Fibroblast of the conjunctiva (primary cell): ENCODE data around the gene ELANE.
"Not testable (repeated sequence)": the region's sequence is repeated elsewhere in the genome, so short reads cannot be mapped to it uniquely, and the experiment has no call there.

Source experiments
- DNase-seq: peaks from one replicate; pipeline ENCODE4 v3.0.0-alpha.2; 2010; ENCODE audit warnings: low read depth

The ELANE gene

DNA sequence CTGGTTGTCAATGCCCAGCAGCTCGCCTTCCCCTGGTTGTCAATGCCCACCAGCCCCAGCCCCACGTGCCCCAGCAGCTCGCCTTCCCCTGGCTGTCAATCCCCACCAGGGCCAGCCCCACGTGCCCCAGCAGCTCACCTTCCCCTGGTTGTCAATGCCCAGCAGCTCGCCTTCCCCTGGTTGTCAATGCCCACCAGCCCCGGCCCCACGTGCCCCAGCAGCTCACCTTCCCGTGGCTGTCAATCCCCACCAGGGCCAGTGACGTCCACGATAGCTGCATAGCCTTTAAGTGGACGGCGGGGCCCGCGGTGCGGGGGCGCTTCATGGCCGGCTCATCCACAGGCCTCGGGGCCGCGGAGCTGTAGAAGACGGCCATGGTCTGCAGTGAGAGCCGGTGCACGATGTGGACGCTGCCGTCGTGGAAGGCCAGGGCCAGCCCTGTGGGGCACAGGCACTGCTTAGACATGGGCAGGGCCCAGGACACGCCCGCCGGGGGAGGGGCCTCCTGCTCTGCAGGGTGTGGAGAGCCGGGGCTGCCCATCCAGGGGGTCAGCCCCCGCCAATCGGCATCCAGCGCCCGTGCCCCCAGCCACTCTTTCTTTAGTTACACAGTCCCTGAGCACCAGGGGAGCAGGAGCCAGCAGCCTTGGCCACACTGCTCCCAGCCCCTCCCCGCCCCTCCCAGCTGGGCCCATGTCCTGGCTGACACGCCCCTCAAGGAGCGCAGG is 27.8 kb downstream of the ELANE start:
- DNase-seq, result no peak

DNA sequence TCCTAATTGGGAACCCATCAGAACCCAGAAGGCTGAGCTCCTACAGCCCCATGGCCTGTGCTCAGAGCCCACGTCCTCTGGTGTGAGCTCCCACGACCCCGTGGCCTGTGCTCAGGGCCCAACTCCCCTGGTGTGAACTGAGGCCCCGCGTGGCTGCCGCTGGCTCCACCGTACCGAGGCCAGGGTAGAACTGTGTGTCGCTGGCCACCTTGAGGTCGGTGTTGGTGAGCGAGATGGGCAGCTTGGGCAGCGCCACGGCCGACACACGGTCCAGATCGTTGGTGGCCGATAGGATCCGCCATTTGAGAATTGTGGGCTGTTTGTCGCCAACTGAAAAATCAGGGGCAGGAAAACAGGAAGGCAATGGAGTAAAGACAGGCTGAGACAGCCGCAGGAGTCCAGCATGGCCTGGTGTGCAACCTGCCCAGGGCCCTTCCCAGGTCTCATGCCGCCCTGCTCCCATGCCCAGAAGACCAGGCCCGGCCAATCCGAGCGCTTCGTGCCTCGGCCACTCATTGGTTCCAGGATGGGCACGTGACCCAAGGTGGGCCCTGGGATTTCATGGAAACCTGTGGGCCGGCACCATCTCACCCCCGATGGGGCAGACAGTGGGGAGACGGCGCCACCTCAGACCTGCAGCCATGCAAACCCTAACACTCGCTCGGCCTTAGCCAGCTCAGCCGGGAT is 29.4 kb downstream of the ELANE start:
- no peak for DNase-seq

DNA sequence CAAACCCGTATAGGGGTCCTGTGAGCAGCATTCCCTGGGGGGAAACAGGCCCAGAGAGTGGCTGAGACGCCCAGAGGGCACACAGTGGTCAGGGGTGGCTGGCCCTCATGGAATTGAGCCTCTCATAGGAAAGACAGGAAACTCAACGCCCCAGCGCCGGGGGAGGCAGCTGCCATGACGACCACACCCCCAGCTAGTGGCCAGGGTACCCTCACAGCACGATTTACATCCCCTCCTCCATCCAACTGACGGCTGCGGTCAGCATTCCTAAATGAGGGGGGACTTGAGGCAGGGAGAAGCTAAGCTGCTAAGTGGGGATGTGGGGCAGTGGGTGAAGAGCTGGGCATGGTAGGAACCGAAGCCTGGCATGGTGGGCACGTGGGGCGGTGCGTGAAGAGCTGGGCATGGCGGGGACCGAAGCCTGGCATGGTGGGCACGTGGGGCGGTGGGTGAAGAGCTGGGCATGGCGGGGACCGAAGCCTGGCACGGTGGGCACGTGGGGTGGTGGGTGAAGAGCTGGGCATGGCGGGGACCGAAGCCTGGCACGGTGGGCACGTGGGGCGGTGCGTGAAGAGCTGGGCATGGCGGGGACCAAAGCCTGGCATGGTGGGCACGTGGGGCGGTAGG is 30.9 kb downstream of the ELANE start:
- DNase-seq, result no peak

DNA sequence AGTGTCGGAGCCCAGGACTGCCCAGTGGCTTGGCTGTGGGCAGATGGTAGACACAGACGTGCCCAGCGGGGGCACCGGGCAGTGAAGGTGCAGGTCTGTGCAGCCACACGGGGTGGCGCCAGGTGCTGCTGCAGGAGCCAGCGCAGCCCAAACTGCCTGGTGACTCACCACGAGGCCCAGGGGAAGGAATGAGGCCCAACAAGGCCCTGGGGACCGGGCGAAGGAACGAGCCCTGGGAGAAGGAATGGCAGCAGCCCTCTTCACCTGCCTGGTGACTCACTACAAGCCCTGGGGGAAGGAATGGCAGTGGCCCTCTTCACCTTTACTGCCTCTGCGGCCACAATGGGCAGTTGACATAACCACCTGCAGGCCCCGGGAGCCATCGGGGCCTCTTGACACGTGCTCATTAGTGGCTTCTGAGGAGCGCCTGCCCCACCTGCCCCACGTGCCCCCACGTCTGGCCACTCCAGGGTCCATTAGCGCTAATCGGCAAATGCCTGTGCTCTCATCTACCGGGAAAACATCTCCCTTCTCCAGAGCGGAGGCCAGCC is 31.6 kb downstream of the ELANE start:
- no peak for DNase-seq

DNA sequence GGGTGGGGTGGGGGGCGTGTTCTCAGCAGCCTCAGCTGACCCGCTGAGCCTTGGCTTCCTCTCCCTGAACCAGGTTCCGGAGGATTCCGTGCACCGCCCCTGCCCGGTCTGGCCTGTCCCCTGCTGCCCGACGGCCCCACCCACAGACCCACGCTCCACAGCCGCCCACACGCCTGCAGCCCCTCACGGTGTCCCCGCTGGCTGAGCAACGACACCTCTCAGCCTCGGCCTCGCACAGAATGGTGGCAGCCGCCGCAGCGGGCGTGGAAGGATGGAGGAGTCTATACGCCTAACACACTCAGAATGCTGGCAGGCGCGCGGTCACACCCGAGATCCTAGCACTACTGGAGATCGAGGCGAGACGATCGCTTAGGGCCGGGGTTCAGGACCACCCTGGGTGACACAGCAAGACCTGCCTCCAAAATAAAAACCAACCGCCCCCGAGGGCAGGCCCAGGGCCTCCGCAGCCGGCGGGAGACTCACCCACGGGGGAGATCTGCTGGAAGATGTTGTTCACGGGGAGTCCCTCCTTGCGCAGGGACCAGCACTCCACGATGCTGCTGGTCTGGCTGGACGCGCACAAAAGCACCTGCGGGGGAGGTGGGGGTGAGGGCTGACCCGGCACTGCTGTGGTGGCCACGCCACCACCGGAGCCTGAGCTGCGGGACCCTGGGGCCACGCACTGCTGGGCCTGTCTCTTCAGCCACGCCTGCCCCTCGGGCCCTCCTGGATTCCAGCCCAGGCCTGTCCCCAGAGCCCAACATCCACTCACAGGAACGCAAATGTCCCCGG is 32.5 kb downstream of the ELANE start:
- DNase-seq, result no peak

DNA sequence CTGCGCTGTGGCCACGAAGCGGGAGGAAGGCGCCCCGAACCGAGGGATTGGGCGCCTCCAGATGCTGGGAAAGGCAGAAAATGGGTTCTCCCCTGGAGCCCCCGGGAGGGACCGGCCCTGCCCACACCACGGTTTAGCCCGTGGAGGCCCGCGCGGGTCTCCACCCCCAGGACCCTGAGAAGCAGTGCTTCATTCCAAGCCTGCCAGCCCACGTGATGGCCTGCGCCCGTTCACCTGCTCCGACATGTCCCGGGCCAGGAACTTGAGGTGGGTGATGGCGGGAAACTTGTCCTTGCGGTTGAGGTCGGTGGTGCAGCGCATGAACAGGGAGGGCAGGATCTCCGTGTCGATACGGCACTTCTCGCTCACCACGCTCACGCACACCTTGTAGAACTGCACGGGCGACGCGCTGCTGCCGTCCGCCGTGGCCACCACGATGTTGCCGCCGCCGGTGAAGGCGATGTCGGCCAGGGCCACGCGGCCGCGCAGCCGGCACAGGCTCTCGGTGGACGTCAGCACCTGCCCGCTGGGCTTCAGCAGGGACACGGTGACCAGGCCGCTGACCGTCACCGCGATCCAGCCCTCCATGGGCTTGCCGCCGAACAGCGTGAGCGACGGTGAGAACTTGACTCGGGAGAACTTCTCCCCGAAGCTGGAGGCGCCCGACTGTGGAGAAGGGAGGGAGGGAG is 33.6 kb downstream of the ELANE start:
- no peak for DNase-seq

DNA sequence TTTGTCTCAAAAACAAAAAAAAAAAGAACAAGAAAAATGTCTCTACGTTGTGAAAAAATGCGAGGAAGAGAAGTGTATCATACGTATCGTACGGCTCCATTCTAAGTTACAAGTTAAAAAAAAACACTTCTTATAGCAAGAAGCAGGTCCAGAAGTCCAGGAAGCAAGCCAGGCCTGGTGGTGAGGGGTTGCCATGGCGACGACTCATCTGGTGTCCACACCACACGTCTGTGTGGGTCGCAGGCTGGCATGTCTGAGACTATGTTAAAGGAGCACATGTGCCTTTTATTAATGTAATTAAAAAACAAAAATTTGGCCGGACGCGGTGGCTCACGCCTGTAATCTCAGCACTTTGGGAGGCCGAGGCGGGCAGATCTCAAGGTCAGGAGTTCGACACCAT is 35.0 kb downstream of the ELANE start:
- peak; percentile 80 for DNase-seq

DNA sequence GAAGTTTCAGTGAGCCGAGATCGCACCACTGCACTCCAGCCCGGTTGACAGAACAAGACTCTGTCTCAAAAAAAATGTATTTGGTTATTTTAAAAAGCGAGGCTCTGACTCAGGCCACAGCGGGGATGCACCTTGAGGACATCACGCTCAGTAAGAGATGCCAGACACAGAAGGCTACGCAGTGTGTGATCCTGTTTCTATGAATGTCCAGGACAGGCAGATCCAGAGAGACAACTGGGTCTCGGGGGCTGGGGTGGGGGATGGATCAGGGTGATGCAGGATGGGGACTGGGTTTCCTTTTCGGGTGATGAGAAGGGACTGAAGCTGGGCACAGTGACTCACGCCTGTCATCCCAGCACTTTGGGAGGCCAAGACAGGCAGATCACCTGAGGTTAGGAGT is 35.5 kb downstream of the ELANE start:
- no peak for DNase-seq

DNA sequence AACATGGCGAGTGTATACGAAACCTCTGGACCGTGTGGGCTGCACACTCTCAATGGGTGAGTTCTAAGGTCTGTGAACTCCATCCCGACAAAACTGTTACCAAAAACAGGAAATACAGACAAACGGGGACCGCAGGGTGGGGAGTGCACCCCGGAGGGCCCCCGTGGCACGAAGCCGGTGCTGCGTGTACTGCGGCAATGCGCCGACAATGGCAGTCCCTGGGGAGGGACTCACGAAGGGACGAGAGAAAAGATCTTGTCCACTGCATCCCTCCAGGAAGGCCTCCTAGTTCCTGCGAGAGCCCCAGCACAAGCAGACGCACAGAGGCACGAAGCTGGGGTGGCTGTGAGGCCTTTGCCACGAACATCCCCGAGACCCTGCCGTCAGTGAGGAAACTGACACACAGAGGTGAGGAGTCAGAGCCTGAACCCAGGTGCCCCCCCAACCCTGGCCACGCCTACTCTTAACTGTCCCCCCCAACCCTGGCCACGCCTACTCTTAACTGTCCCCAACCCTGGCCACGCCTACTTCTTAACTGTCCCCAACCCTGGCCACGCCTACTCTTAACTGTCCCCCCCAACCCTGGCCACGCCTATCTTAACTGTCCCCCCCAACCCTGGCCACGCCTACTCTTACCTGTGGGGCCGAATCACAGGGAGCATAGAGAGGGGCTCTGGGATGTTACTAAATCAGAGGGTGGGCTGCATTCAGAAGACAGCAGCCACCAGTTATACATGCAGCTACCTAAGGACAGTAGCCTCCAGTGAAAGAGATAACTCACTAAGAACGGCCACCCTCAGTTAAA is 36.7 kb downstream of the ELANE start:
- no peak for DNase-seq

DNA sequence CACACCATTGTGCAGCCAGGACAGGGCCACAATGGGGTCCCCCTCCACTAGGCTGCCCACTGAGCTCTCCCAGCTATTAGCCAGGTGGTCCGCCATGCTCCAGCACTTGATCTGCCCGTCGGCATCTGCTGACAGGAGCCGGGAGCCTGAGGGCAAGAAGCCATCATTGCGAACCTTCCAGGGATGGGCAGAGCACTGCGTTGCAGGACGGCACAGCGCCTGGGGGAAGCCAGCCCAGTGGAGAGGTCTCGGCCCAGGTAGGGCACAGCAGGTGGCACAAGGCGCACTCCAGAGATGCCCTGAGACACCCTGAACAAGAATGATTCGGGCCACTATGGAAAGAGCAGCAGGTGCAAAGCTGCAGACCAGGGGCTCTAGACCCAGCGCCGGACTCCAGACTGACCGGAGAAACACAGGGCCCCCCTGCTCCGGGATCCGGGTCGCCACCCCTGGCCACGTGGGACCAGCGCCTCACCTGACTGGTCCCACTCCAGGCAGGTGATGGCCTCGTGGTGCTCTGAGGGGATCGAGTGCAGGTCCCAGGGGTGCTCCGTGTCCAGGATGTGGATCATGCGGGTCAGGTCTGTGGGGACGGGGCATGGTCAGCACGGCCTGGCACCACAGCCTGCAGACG is 37.7 kb downstream of the ELANE start:
- no peak for DNase-seq

DNA sequence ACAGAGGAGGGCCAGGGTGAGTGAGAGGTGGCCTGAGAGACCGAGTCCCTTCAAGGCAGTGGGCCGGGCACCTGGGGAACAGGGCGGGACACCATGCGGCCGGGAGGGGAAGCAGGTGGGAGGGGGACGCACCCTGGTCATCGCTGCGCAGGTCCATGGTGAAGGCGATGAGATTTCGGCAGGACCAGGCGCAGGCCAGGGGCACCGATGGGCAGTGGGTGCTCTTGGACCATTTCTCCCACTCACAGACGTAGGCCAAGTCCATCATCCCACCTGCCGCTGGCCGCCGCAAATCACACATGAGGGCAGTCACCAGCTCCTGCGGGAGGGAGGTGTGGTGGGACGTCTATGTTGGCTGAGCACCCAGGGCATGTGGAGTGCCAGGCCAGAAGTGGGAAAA is 38.7 kb downstream of the ELANE start:
- DNase-seq, result no peak

DNA sequence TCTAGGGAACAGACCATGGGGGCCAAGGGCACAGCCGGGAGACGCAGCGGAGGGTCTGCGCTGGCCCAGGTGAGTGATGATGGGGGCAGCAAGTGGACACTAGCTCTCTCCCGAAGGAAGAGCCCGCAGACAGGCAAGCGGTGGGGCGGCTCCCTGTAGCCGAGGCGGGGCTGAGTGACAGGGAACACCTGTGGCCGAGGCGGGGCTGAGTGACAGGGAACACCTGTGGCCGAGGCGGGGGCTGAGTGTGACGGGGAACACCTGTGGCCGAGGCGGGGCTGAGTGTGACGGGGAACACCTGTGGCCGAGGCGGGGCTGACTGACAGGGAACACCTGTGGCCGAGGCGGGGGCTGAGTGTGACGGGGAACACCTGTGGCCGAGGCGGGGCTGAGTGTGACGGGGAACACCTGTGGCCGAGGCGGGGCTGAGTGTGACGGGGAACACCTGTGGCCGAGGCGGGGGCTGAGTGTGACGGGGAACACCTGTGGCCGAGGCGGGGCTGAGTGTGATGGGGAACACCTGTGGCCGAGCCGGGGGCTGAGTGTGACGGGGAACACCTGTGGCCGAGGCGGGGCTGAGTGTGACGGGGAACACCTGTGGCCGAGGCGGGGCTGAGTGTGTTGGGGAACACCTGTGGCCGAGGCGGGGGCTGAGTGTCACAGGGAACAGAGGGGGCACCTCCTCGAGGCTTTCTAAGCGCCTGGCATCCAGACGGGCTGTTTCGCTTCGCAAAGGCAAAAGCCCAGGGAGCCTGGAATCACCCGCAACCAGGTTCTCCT is 39.5 kb downstream of the ELANE start:
- not testable (repeated sequence) for DNase-seq

DNA sequence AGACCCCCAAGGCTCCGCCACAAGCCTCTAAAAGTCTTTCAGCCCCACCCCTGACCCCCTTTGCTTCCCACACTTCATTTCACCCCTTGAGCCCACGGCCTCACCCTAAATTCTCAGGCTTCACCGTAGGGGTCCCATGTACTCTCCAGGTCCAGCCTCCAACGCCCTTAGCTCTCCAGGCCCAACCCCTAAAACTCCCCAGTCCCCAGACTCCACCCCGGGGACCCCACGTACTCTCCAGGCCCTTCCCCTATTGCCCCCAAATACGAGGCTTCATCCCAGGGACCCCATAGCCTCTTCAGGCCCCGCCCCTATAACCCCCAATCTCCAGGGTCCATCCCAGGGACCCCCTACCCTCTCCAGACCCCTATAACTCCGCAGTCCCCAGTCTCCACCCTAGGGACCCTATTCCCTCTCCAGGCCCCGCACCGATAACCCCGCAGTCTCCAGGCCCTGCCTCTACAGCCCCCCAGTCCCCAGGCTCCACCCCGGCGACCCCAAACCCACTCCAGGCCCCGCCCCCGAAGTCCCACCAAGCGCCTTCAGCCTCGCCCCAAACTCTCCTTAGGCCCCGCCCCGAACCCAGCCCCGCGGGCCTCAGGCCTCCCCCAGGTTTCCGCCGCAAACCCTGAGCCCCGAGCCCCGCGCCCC is 40.3 kb downstream of the ELANE start:
- DNase-seq, result no peak

DNA sequence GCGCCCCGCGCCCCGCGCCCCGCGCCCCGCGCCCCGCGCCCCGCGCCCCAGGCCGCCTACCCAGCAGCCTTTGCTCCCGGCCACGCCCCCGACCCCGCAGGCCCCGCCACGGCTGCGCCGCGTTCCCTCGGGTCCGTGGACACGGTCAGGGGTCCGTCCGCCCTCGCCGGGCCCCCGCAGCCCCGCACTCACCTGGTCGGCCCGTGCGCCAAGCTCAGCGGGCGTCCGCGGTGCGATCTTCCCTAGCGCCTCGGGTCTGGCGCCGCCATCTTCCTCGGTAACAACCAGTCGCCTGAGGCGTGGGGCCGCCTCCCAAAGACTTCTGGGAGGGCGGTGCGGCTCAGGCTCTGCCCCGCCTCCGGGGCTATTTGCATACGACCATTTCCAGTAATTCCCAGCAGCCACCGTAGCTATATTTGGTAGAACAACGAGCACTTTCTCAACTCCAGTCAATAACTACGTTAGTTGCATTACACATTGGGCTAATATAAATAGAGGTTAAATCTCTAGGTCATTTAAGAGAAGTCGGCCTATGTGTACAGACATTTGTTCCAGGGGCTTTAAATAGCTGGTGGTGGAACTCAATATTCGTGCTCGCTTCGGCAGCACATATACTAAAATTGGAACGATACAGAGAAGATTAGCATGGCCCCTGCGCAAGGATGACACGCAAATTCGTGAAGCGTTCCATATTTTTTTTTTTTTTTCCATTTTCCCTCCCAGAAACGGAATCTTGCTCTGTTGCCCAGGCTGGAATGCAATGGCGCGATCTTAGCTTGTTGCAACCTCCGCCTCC is 41.0 kb downstream of the ELANE start, which contains the start of the genes MED16 and RNU6-9:
Gene MED16 (minus strand): TSS at position 294 of the 796 bp plus-strand sequence. CDS start 2,056 bp downstream, outside the sequence.
Gene RNU6-9 (plus strand): TSS at position 591 of the 796 bp plus-strand sequence.
- peak; percentile 93 for DNase-seq

DNA sequence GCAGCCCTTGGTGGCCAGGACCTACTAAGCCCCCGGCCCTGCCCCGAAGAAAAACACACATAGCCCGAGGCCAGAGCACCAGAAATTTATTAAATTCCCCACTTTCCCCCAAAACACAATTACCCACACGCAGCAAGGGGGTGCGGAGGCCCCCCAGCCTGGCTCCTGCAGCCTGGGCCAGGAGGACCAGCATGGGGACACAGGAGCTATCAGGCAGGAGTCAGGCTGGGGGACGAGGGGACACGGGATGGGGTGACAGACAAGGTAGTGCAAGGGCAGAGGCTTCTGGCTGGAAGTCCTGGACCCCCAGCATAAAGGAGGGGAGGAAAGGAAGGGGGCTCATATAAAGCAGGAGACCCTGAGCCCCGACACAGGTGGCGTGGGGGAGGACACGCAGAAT is 44.3 kb downstream of the ELANE start:
- no peak for DNase-seq

DNA sequence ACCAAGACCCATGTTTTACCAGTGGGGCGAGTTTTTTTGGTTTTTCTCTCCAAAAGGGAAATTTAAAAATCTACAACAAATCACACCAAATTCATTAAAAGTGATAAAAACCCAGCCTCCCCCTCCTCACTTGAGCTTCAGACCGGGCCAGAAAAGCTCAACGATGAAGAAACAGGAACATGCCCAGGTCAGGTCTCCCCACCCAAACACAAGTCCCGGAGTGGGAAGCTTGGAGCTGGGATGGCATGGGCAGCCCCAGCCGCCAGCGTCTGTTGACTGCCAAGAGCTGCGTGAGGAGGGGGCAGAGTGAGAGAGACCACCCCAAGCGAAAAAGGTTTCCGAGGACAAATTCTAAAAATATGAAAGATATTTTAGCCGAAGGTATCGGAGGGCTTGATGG is 44.9 kb downstream of the ELANE start:
- no peak for DNase-seq

DNA sequence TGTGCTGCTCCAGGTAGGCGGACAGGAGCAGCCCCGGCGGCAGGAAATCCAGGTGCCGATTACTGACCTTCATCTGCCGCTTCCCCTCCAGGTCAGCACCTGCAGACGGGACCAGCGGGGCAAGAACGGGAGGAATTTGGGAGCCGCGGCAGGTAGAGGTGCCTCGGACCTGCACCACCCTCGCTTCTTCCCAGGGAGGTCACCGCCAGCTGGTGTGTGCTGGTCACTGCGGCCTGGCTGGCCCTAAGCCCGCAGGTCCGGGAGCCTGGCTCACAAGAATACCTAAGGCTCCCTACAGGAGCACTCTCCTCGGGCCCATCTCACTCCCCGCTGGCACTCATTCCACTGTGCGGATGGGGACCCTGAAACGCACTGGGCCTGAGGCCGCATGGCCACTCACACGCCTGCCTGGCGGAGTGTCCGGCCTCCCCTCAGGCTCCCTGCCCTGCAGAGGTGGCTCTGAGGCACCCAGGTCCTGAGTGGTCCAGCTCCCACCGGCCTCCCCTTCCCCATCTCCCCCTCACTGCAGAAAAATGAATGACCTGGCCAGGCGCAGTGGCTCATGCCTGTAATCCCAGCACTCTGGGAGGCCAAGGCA is 45.4 kb downstream of the ELANE start:
- no peak for DNase-seq
